ENCODE data around the gene COBL.

The COBL gene

GRCh38 chr7:51075681-51076580, 240.7 kb downstream of the COBL start:
- no peak for DNase-seq (ENCODE audit: low read depth)

DNA sequence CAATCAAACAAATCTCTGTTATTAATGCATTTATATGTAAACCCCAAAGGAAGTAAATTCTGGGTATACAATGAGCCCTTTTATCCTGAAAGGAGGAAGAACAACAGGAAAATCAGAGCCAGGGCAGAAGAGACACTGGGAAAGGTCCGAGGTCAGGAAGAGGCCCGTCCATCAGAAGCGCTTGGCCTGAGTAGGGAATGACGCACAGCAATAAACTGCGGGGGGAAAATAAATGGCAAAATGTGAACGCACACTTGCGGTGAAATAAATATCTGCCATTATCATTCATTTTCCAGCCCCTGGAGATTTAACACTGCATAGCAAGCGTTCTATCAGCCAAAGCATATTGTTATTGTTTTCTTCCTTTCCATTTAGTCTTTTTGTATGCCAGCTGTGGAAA, 243.4 kb downstream of the COBL start:
- DNase-seq (ENCODE audit: low read depth) = no peak

DNA sequence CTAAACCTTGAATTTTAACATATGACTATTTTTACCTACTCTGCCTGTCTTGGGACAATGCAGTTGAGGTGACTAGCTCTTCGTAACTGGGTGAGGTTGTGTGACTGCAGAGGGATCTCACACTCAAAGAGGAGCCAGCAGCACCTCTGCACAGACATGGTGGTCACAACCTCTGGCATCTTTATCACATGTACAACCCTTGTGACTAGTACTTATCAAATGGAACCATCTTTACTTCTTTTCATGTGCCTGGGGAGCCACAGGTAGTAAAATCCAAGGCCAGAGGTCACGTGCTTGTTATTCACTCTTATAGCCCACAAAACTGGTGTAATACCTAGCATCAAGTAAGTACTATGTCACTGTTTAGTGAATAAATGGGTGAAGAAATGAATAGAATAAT, 244.3 kb downstream of the COBL start:
- no peak for DNase-seq (ENCODE audit: low read depth)

DNA sequence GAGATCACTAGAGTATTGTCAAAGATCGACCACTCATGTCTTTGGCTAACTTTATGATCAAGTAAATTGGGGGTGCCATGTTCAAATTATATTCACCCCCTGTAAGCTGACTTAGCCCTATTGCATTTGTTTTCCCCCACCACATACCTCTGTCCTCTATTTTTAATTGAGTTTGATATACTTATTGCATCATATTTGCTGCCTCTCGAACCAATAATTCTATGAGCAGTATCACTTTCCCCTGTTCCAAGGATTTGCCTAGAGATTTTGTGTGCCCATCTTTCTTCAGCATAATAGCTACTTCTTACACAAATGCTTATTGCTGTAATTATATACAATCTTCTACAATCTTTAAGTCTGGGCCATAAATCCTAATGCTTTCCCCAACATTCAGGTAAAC, 245.2 kb downstream of the COBL start:
- DNase-seq (ENCODE audit: low read depth) = no peak

DNA sequence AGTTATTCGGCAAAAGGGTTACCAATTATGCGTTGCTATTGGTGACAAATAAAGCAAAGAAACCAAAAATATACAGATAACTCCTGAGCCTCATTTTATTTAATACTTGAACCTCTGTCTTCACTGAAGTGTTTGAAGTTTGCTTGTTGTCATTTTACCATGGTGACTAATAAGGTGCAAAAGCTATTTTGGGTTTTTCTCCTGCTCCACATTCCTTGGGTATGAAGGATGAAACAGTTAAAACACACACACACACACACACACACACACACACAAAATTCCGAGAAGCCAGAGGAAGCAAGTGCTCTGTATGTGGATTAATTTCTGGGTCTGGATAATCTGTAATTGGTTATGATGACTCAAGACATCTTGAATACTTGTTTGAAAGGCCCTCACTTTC, 246.5 kb downstream of the COBL start:
- DNase-seq (ENCODE audit: low read depth) = no peak

DNA sequence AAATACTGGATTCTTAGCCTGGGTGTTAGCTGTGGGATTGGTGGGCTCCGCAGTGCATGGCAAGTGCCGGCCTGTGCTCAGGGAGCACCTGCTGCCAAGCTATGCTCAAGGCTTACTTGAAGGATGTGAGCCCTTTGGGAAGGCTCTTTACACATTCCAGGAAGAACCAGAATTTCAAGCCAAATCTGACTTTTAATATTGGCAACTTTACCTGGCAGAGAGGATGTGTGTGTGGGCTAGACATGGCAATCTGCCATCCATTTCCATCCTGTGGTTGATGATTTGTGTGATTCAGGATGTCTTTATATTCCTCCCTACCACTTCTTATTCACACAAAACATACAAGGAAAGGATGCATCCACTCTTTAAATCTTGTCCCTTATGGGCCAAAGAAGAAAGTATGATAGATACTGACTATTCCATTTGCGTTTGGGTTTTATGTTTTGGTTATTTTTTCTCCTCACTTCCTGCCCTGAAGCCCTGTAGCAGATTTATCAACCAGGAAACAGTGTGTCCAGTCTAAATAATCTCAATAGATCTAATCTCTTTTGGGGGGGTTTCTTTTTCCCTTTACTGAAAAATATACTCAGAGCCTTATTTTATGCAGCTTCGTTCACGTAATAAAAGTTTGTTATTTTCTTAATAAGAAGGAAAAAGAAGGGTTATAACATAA, 247.1 kb downstream of the COBL start:
- DNase-seq (ENCODE audit: low read depth) = no peak

GRCh38 chr7:51068401-51068800, 248.2 kb downstream of the COBL start:
- no peak for DNase-seq (ENCODE audit: low read depth)

DNA sequence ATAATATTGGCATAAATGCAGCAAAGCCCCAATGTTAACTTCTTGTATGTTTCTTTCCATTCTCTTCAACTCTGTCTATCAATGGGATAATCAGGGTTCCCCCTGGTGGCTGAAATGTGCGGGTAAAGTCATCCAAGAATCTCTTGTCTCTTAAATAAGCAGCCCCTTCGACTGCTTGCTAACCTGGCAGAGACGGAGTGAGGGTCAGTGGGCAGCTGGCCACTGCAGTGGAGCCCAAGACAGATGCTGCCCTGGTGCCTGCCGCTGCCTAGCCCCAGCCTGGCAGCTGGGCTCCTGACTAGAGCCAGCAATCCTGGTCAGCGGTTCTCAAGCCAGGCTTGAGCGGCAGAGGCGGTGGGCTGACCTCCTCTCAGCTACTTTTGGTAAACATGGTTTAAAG, 248.9 kb downstream of the COBL start:
- peak; percentile 18 for DNase-seq (ENCODE audit: low read depth)

GRCh38 chr7:51067258-51067657, 249.4 kb downstream of the COBL start:
- DNase-seq (ENCODE audit: low read depth) = no peak

- DNase-seq (ENCODE audit: low read depth) = no peak
These were observed 250.2 kb downstream of the COBL start for GRCh38 chr7:51066405-51066882.

- no peak for DNase-seq (ENCODE audit: low read depth)
These were observed 250.8 kb downstream of the COBL start for GRCh38 chr7:51065766-51066165.

GRCh38 chr7:51064688-51065087, 251.9 kb downstream of the COBL start:
- DNase-seq (ENCODE audit: low read depth) = no peak

DNA sequence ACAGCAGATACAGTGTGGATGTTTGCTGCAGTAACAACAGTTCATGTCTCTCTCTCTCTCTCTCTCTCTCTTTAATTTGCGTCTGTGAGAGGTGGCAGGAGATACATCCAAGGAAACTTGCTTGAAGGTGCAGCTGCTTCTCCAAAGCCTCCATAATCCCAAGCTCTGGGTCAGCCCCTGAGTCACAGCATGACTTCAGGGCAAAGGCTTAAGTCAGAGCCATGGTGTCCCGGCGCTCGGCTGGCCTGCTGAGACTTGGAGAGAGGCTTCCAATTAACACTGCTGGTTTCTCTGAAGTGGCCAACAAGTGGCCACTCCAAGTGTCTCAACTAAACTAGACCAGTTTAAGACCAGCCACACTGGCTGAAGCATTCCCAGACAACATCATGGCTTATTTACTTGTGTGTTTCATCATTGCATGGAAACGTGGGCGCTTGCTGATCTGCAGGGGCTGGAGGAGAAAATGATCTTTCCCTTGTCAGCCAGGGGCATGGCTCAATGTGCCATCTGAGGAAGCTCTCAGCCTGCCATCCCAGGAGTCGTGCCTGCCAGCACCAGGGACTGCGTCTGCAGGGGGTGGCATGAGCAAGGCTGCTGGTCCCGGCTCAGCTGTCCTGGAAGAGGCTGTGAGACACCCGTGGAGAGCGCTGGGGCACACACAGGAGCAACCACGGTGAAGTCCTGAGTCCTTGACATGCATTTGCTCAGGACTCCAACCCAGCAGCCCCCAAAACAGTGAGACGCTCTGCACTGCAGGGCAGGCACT, 254.2 kb downstream of the COBL start:
- DNase-seq (ENCODE audit: low read depth) = no peak

- DNase-seq (ENCODE audit: low read depth) = no peak
These were observed 256.1 kb downstream of the COBL start for GRCh38 chr7:51060536-51060935.

DNA sequence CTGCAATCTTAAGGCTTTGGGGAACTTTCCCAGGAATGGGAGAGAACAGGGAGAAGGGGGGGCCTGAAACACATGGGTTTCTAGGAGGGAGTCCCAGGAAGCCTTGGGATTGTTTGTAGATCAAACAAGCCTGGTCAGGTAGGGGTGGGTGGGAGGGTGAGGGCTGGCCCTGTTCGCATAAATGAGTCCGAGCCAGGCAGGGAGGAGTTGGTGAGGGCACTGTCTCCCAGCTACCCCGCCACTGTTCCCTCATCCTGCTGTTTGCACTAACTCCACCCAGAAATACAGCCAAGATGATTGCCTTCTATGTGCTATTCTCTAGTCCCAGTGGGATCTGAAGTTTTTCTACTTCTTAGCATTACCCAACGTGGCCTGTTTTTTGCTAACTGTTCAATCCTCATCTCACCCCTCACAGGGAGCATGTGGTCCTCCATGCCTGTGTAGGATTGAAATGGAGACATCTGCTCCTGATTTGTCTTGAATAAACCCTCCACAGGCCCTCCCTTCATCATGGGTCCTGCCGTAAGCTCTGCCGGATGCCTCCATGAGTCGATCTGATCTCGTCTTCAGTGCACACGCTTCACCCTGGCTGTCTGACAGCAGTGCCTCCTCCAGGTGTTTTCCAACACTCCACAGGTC, 257.0 kb downstream of the COBL start:
- DNase-seq (ENCODE audit: low read depth) = no peak

GRCh38 chr7:51058764-51059163, 257.8 kb downstream of the COBL start:
- no peak for DNase-seq (ENCODE audit: low read depth)

DNA sequence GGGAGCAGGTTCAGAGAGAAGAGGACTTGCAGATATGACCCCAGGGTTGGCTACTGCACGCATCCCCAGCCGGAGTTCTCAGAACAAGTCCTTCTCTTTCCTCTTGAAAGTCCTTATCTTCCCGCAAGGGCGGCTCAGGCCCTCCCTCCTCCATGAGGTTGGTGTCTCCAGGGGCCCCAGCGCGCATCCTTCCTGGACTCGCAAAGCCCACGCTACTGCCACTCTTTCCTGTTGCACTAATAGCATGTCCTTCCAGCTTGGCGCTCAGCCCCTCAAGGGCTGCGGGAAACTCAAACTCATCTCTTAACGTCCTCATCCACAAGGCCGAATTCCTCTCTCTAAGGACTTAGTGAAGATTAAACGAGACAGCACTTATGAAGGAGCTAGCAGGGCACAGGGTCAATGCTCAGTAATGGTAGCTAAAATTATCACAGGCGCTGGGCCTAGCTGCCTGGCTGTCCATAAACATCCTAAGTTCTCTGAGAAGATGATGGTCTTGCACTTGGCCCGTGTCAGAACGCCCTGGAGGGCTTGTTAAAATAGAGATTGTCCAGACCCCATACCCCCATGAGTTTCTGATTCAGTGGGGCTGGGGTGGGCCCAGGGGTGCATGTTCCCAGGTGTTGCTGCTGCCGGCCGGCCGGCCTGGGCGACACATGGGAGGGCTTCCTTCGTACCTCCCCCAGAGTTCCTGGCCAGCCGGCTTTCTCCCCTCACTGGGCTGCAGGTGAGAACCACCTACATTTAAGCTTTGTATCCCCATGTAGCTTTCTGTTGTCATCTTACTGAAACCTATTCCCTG, 261.4 kb downstream of the COBL start:
- no peak for DNase-seq (ENCODE audit: low read depth)

GRCh38 chr7:51054231-51054630, 262.4 kb downstream of the COBL start:
- DNase-seq (ENCODE audit: low read depth) = no peak

DNA sequence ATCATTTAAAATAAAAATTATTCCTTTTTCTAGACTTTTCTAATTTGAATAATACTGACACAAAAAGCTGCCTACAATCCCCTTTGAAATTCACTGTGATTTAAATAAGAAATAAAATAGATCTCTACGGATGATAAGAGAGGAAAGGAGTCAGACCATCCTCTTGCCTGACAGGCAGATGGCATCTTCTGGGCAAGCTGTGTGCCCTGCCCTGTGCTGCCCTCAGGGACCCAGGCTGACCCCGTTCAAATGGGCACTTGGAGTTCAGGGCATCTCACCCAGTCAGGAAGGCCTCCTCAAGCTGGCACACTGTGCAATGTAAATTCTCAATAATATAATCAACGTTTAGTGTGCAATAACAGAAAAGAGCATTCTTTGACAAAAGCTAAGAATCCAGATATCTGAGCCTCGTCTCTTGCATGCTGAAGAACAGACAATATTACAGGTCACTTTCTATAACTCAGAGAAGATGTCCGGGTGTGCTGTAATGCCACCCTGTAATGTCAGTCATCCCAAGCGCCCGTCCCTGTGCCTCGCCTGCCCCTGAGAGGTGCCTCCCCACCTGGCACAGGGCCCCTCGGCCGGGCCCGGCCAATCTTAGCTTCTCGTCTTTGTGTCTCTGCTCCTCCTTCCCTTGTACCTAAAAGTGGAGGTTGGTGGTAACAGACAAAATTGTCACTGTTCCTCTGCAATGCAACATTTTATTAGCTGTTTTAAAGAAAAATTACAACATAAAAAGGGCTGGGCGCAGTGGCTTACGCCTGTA, 263.3 kb downstream of the COBL start:
- DNase-seq (ENCODE audit: low read depth) = no peak

DNA sequence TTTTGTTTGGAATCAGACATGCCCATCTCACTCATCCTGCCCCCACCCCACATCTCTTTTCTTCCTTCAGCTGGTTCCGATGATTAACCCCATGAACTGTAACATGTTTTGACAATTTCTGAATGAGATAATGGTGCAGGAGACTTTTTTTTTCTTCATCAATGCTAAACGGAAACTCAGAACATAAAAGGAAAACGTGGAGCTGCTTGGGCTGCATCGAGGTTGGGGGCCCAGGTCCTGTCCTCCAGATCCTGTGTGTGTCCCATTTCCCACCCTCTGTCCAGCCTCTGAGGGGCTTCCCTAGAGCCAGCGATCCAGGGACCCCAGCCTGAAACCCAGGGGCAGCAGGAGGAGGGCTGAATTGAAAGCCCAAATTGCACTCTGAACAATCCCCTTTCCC, 270.1 kb downstream of the COBL start:
- no peak for DNase-seq (ENCODE audit: low read depth)

DNA sequence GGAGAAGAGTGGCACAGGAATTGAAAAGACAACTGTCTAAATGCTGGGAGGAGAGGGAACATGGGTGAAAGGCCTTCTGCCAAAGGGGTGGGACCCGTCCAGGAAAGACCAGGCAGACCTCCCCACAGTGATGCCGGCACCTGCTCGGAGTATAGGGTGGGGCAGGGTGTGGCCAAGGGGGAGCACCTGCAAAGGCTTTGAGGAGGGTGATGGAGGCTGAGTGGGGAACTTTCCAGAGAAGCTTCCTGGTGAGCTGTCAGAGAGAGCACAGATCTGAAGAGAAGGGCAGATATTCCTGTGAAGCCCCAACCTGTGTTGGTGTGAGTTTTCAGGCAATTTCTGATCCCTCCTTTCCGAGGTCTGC, 270.5 kb downstream of the COBL start:
- no peak for DNase-seq (ENCODE audit: low read depth)
